Vagina (tissue), 2 donors: ENCODE data around the gene REPS2. TPM values are rescaled to one million over a fixed set of nuclear protein-coding genes. Genes with fewer than 3 reads are reported as not detected.

Experiments
- DNase-seq, 2 donors: peaks; one replicate each; pipeline ENCODE4 v3.0.0-alpha.2; 2017; ENCODE audit errors: extremely low spot score in 2 of 2
- H3K27ac ChIP-seq: fragments of 200-600 bp; sonication (generic); one replicate; pipeline ENCODE4 v1.5.1; 2019
- H3K27me3 ChIP-seq: fragments of 200-600 bp; sonication (generic); one replicate; pipeline ENCODE4 v1.5.1; 2019
- H3K36me3 ChIP-seq, 2 donors: fragments of 200-600 bp; sonication (generic); one replicate each; pipeline ENCODE4 v1.5.1; 2017 to 2019
- H3K4me1 ChIP-seq: fragments of 200-600 bp; sonication (generic); one replicate; pipeline ENCODE4 v1.5.1; 2019
- H3K4me3 ChIP-seq, 2 donors: fragments of 200-600 bp; sonication (generic); 1 replicate in 1 of 2; 2 replicates in 1 of 2; pipeline ENCODE4 v1.5.1; 2016 to 2019
- H3K9me3 ChIP-seq: fragments of 200-600 bp; sonication (generic); one replicate; pipeline ENCODE4 v1.5.1; 2019
- POLR2A ChIP-seq, 2 donors: fragments of 450-650 bp; IDR thresholded peaks; one replicate each; pipeline ENCODE4 v1.6.1; 2017; ENCODE audit warnings: antibody characterized with exemption in 2 of 2, mild to moderate bottlenecking in 2 of 2, moderate library complexity in 2 of 2
- POLR2AphosphoS5 ChIP-seq, 2 donors: sonication (generic); formaldehyde crosslinking; IDR thresholded peaks; one replicate each; pipeline ENCODE4 v1.9.0; 2017; ENCODE audit warnings: antibody characterized with exemption in 2 of 2, mild to moderate bottlenecking in 2 of 2, low read depth in 1 of 2; ENCODE audit not compliant: insufficient read depth in 1 of 2
- intact Hi-C: fragments of 100-400 bp; cut with DNase I; formaldehyde crosslinking; loops from one replicate; pipeline ENCODE4 v1.15.1; 2023
- total RNA-seq: library from RNA; depleted of rRNA; stranded (reverse); fragments of >200 nt; gene quantifications from one replicate; pipeline ENCODE4 v1.2.3, GENCODE V29; 2016
- TF ChIP-seq, protein P1 (sequence below), 3 experiments: fragments of 450-650 bp in 2 of 3; fragments of 200-600 bp in 1 of 3; sonication (generic) in 1 of 3; IDR thresholded peaks; one replicate each; pipeline ENCODE4 v1.5.1; 2017 to 2019; ENCODE audit warnings: antibody characterized with exemption in 3 of 3, mild to moderate bottlenecking in 2 of 3, moderate library complexity in 2 of 3

Gene REPS2
- total RNA-seq, 1 donor from 2014 or later = 10.8 TPM

DNA sequence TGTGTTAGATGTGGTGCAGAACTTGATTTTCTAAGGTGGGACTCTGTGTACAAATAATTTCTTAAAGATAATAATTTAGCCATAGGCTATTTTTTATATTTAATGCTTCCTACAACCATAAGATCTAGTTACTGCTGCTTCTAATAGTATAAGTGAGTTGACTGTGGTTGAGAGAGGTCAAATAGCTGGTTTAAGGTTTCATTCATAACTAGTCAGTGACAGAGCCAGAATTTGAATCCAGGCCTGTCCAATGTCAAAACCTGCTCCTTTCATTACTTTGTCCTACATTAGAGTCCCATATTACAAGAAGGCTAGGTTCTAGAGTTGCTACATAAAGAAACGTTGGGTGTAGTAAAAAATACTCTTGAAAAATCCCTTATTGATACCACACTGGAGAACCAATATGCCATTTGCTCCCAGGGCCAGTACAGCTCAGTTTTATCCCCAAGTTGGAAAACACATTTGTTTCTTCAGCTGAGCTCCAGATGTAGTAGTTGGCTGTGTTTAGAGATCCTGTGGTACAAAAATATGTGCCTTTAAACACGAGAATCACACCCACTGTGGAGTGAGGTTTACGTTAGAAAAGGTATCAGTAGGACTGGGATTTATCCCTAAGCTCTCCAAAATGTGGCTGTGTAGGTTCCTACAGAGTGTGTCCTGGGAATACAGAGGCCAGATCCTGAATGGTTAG lies 84.3 kb downstream of the REPS2 start:
- TF ChIP-seq POLR2AphosphoS5 (IDR thresholded peaks at IDR 0.05; ENCODE audit: insufficient read depth in 1 of 2, low read depth in 1 of 2) = no peak
- TF ChIP-seq POLR2A (IDR thresholded peaks at IDR 0.05) = no peak
- TF ChIP-seq, protein P1, sequence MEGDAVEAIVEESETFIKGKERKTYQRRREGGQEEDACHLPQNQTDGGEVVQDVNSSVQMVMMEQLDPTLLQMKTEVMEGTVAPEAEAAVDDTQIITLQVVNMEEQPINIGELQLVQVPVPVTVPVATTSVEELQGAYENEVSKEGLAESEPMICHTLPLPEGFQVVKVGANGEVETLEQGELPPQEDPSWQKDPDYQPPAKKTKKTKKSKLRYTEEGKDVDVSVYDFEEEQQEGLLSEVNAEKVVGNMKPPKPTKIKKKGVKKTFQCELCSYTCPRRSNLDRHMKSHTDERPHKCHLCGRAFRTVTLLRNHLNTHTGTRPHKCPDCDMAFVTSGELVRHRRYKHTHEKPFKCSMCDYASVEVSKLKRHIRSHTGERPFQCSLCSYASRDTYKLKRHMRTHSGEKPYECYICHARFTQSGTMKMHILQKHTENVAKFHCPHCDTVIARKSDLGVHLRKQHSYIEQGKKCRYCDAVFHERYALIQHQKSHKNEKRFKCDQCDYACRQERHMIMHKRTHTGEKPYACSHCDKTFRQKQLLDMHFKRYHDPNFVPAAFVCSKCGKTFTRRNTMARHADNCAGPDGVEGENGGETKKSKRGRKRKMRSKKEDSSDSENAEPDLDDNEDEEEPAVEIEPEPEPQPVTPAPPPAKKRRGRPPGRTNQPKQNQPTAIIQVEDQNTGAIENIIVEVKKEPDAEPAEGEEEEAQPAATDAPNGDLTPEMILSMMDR (IDR thresholded peaks at IDR 0.05) = no peak
- H3K9me3 ChIP-seq = no peaks in the 10 kb centered on the region
- no peaks in the 10 kb centered on the region for H3K36me3 ChIP-seq
- H3K27me3 ChIP-seq = no peaks in the 10 kb centered on the region
- H3K4me3 ChIP-seq = no peak overlapping the region
- intact Hi-C loops = no loop called here
- no peak for DNase-seq
- H3K4me1 ChIP-seq = no peaks in the 10 kb centered on the region
- no peak overlapping the region for H3K27ac ChIP-seq

DNA sequence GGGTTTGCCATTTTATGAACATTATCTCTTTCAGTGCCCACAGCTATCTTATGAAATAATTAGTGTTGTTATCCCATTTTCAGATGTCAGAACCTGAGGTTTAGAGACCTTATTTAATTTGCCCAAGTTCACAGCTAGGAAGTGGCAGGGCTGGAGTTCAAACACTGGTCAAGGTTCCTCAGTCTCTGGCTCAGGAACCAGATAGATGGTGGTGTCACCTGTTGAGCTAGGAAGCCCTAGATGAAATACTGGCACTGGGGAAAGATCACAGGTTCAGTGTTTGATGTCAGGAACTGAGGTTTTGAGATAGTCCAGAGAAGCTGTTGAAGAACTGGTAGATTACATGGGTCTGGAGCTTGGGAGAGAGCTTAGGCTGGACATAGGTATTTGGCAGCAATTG lies 85.4 kb downstream of the REPS2 start:
- no peak overlapping the region for H3K4me3 ChIP-seq
- DNase-seq = no peak
- intact Hi-C loops = no loop called here
- H3K36me3 ChIP-seq = no peaks in the 10 kb centered on the region
- no peaks in the 10 kb centered on the region for H3K9me3 ChIP-seq
- TF ChIP-seq POLR2A (IDR thresholded peaks at IDR 0.05) = no peak
- TF ChIP-seq POLR2AphosphoS5 (IDR thresholded peaks at IDR 0.05; ENCODE audit: insufficient read depth in 1 of 2, low read depth in 1 of 2) = no peak
- no peaks in the 10 kb centered on the region for H3K27me3 ChIP-seq
- no peaks in the 10 kb centered on the region for H3K4me1 ChIP-seq
- no peak overlapping the region for H3K27ac ChIP-seq

DNA sequence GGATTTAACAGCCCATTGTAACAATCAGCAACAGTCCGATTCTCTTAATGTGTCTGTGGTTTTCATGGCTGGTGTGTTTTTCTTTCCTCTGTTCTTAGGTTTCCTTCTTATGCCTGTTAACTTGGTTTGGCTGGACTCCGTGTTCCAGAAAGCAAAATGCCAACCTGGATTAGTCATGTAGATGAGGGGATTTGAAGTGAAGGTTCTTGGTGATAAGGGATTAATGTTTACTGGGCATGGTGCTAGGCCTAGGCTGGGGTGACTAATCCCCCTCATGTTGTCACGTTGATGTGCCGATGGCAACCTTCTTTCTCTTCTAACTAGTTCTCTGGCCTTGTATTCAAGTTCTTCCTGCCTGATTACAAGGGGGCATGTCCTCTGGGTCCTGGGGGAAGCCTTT lies 85.9 kb downstream of the REPS2 start:
- no peaks in the 10 kb centered on the region for H3K9me3 ChIP-seq
- no peaks in the 10 kb centered on the region for H3K36me3 ChIP-seq
- intact Hi-C loops = no loop called here
- no peak for DNase-seq
- no peak overlapping the region for H3K27ac ChIP-seq
- H3K4me3 ChIP-seq = no peak overlapping the region
- H3K27me3 ChIP-seq = no peaks in the 10 kb centered on the region
- TF ChIP-seq POLR2AphosphoS5 (IDR thresholded peaks at IDR 0.05; ENCODE audit: insufficient read depth in 1 of 2, low read depth in 1 of 2) = no peak
- TF ChIP-seq, protein P1 (IDR thresholded peaks at IDR 0.05) = no peak
- TF ChIP-seq POLR2A (IDR thresholded peaks at IDR 0.05) = no peak
- no peaks in the 10 kb centered on the region for H3K4me1 ChIP-seq

DNA sequence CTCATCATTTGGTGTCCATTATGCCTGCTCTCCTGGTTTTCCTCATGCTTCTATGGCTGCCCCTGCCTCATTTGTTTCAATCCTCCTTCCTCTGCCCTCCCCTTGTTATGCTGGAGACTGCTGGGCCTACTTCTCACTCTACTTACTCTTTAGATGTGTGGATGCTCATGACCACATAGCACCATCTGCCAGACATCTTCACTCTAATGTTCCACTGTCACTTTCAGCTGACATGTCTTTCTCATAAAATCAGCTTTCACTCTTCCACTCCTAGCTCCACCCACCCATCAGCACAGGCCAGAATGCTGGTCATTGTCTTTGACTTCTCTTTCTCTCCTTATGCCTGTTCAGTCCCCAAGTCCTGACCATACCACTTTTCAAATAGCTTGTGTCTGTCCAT lies 86.8 kb downstream of the REPS2 start:
- no peaks in the 10 kb centered on the region for H3K36me3 ChIP-seq
- intact Hi-C loops = no loop called here
- H3K9me3 ChIP-seq = no peaks in the 10 kb centered on the region
- DNase-seq = no peak
- no peak overlapping the region for H3K27ac ChIP-seq
- no peak for TF ChIP-seq POLR2AphosphoS5 (IDR thresholded peaks at IDR 0.05; ENCODE audit: insufficient read depth in 1 of 2, low read depth in 1 of 2)
- TF ChIP-seq, protein P1 (IDR thresholded peaks at IDR 0.05) = no peak
- TF ChIP-seq POLR2A (IDR thresholded peaks at IDR 0.05) = no peak
- no peaks in the 10 kb centered on the region for H3K4me1 ChIP-seq
- H3K27me3 ChIP-seq = no peaks in the 10 kb centered on the region
- H3K4me3 ChIP-seq = no peak overlapping the region

DNA sequence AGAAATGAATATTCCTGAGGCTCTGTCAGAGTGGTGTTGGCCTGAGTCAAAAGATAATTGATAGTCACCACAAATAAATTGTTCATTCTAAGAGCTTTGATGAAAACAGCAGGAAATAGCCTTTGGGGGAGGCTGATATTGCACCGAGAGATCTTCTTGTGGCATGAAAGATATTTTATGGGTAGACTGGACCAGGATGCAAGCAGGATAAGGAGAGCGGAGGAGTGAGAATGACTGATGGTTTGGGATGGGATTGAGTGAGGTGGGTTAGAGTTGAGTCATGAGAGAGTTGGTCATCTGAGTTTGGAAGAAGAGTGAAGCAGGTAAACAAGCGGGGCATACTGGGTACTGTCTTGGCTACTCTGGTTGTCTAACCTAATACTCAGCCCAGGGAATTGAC lies 88.7 kb downstream of the REPS2 start:
- H3K27me3 ChIP-seq = no peaks in the 10 kb centered on the region
- no peaks in the 10 kb centered on the region for H3K9me3 ChIP-seq
- TF ChIP-seq, protein P1 (IDR thresholded peaks at IDR 0.05) = no peak
- TF ChIP-seq POLR2AphosphoS5 (IDR thresholded peaks at IDR 0.05; ENCODE audit: insufficient read depth in 1 of 2, low read depth in 1 of 2) = no peak
- TF ChIP-seq POLR2A (IDR thresholded peaks at IDR 0.05) = no peak
- intact Hi-C loops = no loop called here
- H3K4me3 ChIP-seq = no peak overlapping the region
- no peaks in the 10 kb centered on the region for H3K36me3 ChIP-seq
- H3K27ac ChIP-seq = no peak overlapping the region
- no peaks in the 10 kb centered on the region for H3K4me1 ChIP-seq
- no peak for DNase-seq
